Effector memory CD4-positive, alpha-beta T cell (primary cell): ENCODE data around the gene STK31.
"Not testable (repeated sequence)": the region's sequence is repeated elsewhere in the genome, so short reads cannot be mapped to it uniquely, and the experiment has no call there.

Experiments used
- DNase-seq, 3 donors: peaks; one replicate each; pipeline ENCODE4 v3.0.0-alpha.2; 2020
- H3K27ac ChIP-seq: 2 replicates; pipeline ENCODE4 v1.7.0; 2013; ENCODE audit warnings: mild to moderate bottlenecking, low read length, moderate library complexity; ENCODE audit not compliant: insufficient read depth, poor library complexity, severe bottlenecking
- H3K27me3 ChIP-seq: replicated peaks from 2 replicates; pipeline ENCODE4 v1.7.0; 2013; ENCODE audit warnings: mild to moderate bottlenecking, low read length; ENCODE audit not compliant: insufficient read depth, control insufficient read depth, poor library complexity, severe bottlenecking
- H3K36me3 ChIP-seq: 2 replicates; pipeline ENCODE4 v1.7.0; 2013; ENCODE audit warnings: mild to moderate bottlenecking, low read length, moderate library complexity; ENCODE audit not compliant: control insufficient read depth, insufficient read depth
- H3K4me1 ChIP-seq: 2 replicates; pipeline ENCODE4 v1.7.0; 2013; ENCODE audit warnings: low read length, mild to moderate bottlenecking; ENCODE audit not compliant: control insufficient read depth, insufficient read depth, poor library complexity, severe bottlenecking
- H3K4me3 ChIP-seq: 2 replicates; pipeline ENCODE4 v1.7.0; 2013; ENCODE audit warnings: low read length, low read depth, mild to moderate bottlenecking; ENCODE audit not compliant: insufficient read depth, poor library complexity, severe bottlenecking
- H3K9me3 ChIP-seq: 2 replicates; pipeline ENCODE4 v1.7.0; 2013; ENCODE audit warnings: mild to moderate bottlenecking, low read length, moderate library complexity; ENCODE audit not compliant: control insufficient read depth

STK31 gene

DNA sequence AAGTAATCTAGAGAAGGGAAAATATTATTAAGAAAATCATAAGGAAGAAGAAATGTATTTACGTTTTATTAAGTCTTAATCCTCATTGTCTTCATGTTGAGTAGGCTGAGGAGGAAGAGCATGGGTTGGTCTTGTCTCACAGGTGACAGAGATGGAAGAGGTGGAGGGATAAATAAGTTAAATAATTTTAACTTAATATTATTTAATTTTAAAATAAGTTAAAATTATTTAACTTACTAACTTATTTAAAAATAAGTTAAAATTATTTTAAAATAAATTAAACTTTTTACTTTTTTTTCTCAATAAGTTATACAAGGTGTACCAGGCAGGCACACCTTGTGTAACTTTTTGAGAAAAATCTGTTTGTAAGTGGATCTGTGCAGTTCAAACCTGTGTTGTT lies 36.6 kb downstream of the STK31 start:
- H3K36me3 ChIP-seq, result no peaks in the 10 kb centered on the region
- no peak for DNase-seq
- H3K9me3 ChIP-seq, result no peaks in the 10 kb centered on the region
- no peak overlapping the region for H3K4me3 ChIP-seq
- no peaks in the 10 kb centered on the region for H3K27me3 ChIP-seq
- no peaks in the 10 kb centered on the region for H3K4me1 ChIP-seq
- H3K27ac ChIP-seq, result no peak overlapping the region

DNA sequence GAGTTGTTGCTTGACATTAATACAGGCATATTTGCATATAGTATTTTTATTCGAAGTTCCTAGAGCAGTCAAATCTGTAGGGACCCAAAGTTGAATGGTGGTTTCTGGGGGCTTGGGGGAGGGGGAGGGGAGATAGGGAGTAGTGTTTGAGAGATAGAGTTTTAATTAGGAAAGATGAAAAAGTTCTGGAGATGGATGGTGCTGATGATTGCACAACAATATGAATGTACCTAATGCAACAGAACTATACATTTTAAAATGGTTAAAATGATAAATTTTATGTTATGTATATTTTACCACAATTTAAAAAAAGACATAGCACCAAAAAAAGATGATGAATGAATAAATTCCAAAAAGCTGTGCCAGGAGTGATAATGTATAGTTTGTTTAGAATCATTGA lies 41.8 kb downstream of the STK31 start:
- Histone ChIP-seq H3K27me3 (no peaks in the 10 kb centered on the region), H3K4me1 (no peaks in the 10 kb centered on the region), H3K4me3 (no peak overlapping the region), H3K27ac (no peak overlapping the region), H3K9me3 (no peaks in the 10 kb centered on the region), H3K36me3 (no peaks in the 10 kb centered on the region)
- no peak for DNase-seq

- not testable (repeated sequence) for H3K4me1 ChIP-seq, H3K27ac ChIP-seq, H3K27me3 ChIP-seq, DNase-seq, H3K4me3 ChIP-seq, H3K9me3 ChIP-seq, H3K36me3 ChIP-seq
Observed at GRCh38 chr7:23758839-23759238, 48.8 kb downstream of the STK31 start.

GRCh38 chr7:23759671-23760391 lies 49.8 kb downstream of the STK31 start:
- DNase-seq, result no peak
- H3K4me3 ChIP-seq, result no peak overlapping the region
- no peaks in the 10 kb centered on the region for H3K27me3 ChIP-seq
- H3K27ac ChIP-seq, result no peak overlapping the region
- H3K36me3 ChIP-seq, result no peaks in the 10 kb centered on the region
- no peaks in the 10 kb centered on the region for H3K9me3 ChIP-seq
- H3K4me1 ChIP-seq, result no peaks in the 10 kb centered on the region

DNA sequence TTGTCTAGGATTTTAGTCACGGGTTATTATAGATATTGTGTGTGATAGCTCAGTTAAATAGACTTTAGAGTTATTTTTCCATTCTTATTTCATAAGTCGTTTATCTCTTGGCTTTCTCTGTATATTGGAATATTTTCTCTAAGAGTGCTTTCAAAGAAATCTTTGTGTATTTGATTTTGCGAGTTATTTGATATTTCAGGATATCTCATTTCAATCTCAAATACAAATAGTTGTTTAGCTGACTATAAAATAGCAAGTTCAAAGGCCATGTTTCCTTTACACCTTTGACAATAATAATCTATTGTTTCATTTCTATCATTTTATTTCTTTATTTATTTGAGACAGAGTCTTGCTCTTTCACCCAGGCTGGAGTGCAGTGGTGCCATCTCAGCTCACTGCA lies 55.9 kb downstream of the STK31 start:
- H3K9me3 ChIP-seq, result no peaks in the 10 kb centered on the region
- no peaks in the 10 kb centered on the region for H3K27me3 ChIP-seq
- no peak for DNase-seq
- H3K27ac ChIP-seq, result no peak overlapping the region
- no peaks in the 10 kb centered on the region for H3K36me3 ChIP-seq
- H3K4me3 ChIP-seq, result no peak overlapping the region
- H3K4me1 ChIP-seq, result no peaks in the 10 kb centered on the region

DNA sequence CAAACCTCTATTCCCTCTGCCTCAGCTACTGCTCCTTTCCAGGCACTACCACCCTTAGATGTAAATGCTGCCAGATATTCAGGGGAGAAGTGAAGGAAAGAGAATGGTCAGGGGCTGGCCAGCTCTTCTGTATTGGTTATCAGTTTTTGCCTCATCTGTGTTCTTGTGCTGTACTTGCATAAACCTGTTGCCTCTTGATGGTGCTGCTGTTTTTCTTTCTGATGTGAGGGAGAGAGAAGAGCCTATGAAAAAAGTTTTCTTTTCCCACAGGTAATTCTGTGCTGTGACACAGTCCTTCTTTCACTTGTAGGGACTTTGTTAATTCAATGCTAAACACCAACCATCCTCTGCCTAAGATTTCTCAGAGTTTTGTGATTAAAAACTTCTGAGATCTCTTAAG lies 57.5 kb downstream of the STK31 start:
- no peaks in the 10 kb centered on the region for H3K27me3 ChIP-seq
- DNase-seq, result no peak
- H3K4me3 ChIP-seq, result no peak overlapping the region

DNA sequence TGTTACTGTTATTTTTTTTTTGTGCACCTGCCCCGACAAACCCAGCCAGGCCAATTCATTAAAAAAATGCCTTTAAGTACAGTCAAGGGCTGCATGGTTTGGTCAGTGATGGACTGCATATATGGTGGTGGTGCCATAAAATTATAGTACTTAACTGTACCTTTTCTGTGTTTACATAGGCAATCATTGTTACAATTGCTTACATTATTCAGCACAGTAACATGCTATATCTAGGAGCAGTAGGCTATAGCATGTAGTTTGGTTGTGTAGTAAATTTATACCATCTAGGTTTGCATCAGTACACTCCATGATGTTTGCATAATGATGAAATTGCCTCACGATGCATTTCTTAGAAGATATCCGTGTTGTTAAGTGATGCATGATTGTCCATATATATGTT lies 58.0 kb downstream of the STK31 start:
- H3K36me3 ChIP-seq, result no peaks in the 10 kb centered on the region
- no peaks in the 10 kb centered on the region for H3K4me1 ChIP-seq
- H3K27ac ChIP-seq, result no peak overlapping the region
- H3K27me3 ChIP-seq, result no peaks in the 10 kb centered on the region
- H3K4me3 ChIP-seq, result no peak overlapping the region
- no peak for DNase-seq
- H3K9me3 ChIP-seq, result no peaks in the 10 kb centered on the region

More for the DNA sequence above, 57.5 kb downstream of the STK31 start:
- H3K27ac ChIP-seq, result no peak overlapping the region
- H3K36me3 ChIP-seq, result no peaks in the 10 kb centered on the region
- H3K4me1 ChIP-seq, result no peaks in the 10 kb centered on the region
- H3K9me3 ChIP-seq, result no peaks in the 10 kb centered on the region

GRCh38 chr7:23779185-23779800 lies 69.3 kb downstream of the STK31 start:
- H3K9me3 ChIP-seq, result not testable (repeated sequence)

GRCh38 chr7:23783115-23783514 lies 73.1 kb downstream of the STK31 start:
- H3K9me3 ChIP-seq, result no peaks in the 10 kb centered on the region
- H3K4me1 ChIP-seq, result no peaks in the 10 kb centered on the region
- no peaks in the 10 kb centered on the region for H3K27me3 ChIP-seq
- no peak overlapping the region for H3K27ac ChIP-seq
- no peak overlapping the region for H3K4me3 ChIP-seq
- no peak for DNase-seq
- H3K36me3 ChIP-seq, result no peaks in the 10 kb centered on the region

More at GRCh38 chr7:23779185-23779800, 69.3 kb downstream of the STK31 start:
- not testable (repeated sequence) for H3K36me3 ChIP-seq, DNase-seq, H3K4me1 ChIP-seq, H3K4me3 ChIP-seq, H3K27ac ChIP-seq, H3K27me3 ChIP-seq

DNA sequence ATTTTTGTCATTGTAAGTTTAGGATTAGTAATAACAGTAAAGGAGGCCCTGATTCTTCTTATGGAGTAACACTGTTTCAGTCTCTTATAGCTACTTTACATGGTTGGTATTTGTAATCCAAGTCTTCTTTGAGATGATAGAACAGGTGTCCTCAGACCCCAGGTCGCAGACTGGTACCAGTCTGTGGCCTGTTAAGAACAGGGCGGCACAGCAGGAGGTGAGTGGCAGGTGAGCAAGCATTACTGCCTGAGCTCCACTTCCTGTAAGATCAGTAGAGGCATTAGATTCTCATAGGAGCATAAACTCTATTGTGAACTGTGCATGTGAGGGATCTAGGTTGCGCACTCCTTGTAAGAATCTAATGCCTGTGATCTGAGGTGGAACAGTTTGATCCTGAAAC lies 77.3 kb downstream of the STK31 start:
- H3K9me3 ChIP-seq, result no peaks in the 10 kb centered on the region
- no peak overlapping the region for H3K4me3 ChIP-seq
- H3K4me1 ChIP-seq, result no peaks in the 10 kb centered on the region
- H3K36me3 ChIP-seq, result no peaks in the 10 kb centered on the region
- no peak overlapping the region for H3K27ac ChIP-seq
- H3K27me3 ChIP-seq, result no peaks in the 10 kb centered on the region
- no peak for DNase-seq
